Right atrium auricular region (tissue), 2 donors: ENCODE data around the gene APC. TPM values are rescaled to one million over a fixed set of nuclear protein-coding genes. Genes with fewer than 3 reads are reported as not detected.

ENCODE experiments used
- DNase-seq: peaks from one replicate; pipeline ENCODE4 v3.0.0-alpha.2; 2019; ENCODE audit warnings: low spot score
- H3K27ac ChIP-seq, 2 donors: fragments of 200-600 bp; sonication (generic); 1 replicate in 1 of 2; 2 replicates in 1 of 2; pipeline ENCODE4 v1.5.1; 2016 to 2019
- H3K27me3 ChIP-seq, 2 donors: fragments of 200-600 bp; sonication (generic); one replicate each; pipeline versions ENCODE4 v1.5.1 to v1.6.0; 2017 to 2019
- H3K36me3 ChIP-seq: fragments of 200-600 bp; sonication (generic); one replicate; pipeline ENCODE4 v1.5.1; 2016
- H3K4me1 ChIP-seq, 2 donors: fragments of 200-600 bp; sonication (generic); one replicate each; pipeline versions ENCODE4 v1.5.1 to v1.6.0; 2017 to 2019
- H3K4me3 ChIP-seq, 2 donors: fragments of 200-600 bp; sonication (generic); 1 replicate in 1 of 2; 2 replicates in 1 of 2; pipeline ENCODE4 v1.5.1; 2017 to 2019; ENCODE audit warnings: mild to moderate bottlenecking in 1 of 2, moderate library complexity in 1 of 2
- H3K9me3 ChIP-seq, 2 donors: fragments of 200-600 bp; sonication (generic); one replicate each; pipeline ENCODE4 v1.5.1; 2019
- CTCF ChIP-seq, 2 donors: fragments of 200-600 bp; sonication (generic); IDR thresholded peaks; one replicate each; pipeline ENCODE4 v1.5.1; 2019; ENCODE audit warnings: antibody characterized with exemption in 2 of 2
- total RNA-seq, 2 donors: library from RNA; depleted of rRNA; stranded (reverse); fragments of >200 nt; gene quantifications; one replicate each; pipeline ENCODE4 v1.1.0, GENCODE V29; 2016

Gene APC
- total RNA-seq, 2 donors from 2014 or later = 38.3 to 50.9 TPM

- no peaks in the 10 kb centered on the region for H3K4me1 ChIP-seq
- no peak for DNase-seq
- H3K4me3 ChIP-seq = no peak overlapping the region
- no peaks in the 10 kb centered on the region for H3K27me3 ChIP-seq
- H3K9me3 ChIP-seq = no peaks in the 10 kb centered on the region
- H3K36me3 ChIP-seq = peaks cover 47% of the 10 kb centered on the region
- no peak overlapping the region for H3K27ac ChIP-seq
- no peak for TF ChIP-seq CTCF (IDR thresholded peaks at IDR 0.05)
Observed at GRCh38 chr5:112772124-112772523, 34.4 kb downstream of the APC start.

GRCh38 chr5:112776301-112776856, 38.7 kb downstream of the APC start:
- Histone ChIP-seq H3K27me3 (no peaks in the 10 kb centered on the region), H3K4me1 (no peaks in the 10 kb centered on the region), H3K36me3 (peaks cover 16% of the 10 kb centered on the region), H3K27ac (no peak overlapping the region), H3K9me3 (no peaks in the 10 kb centered on the region), H3K4me3 (no peak overlapping the region)
- DNase-seq = no peak
- TF ChIP-seq CTCF (IDR thresholded peaks at IDR 0.05) = no peak

- no peak for DNase-seq
- TF ChIP-seq CTCF (IDR thresholded peaks at IDR 0.05) = no peak
- peaks cover 18% of the 10 kb centered on the region for H3K36me3 ChIP-seq
- H3K27ac ChIP-seq = no peak overlapping the region
- no peaks in the 10 kb centered on the region for H3K4me1 ChIP-seq
- no peak overlapping the region for H3K4me3 ChIP-seq
- no peaks in the 10 kb centered on the region for H3K27me3 ChIP-seq
- no peaks in the 10 kb centered on the region for H3K9me3 ChIP-seq
Observed at GRCh38 chr5:112779531-112779930, 41.8 kb downstream of the APC start.

- no peak for DNase-seq
- Histone ChIP-seq H3K4me3 (no peak overlapping the region), H3K27me3 (no peaks in the 10 kb centered on the region), H3K27ac (no peak overlapping the region), H3K4me1 (no peaks in the 10 kb centered on the region), H3K9me3 (no peaks in the 10 kb centered on the region), H3K36me3 (peaks cover 9% of the 10 kb centered on the region)
- no peak for TF ChIP-seq CTCF (IDR thresholded peaks at IDR 0.05)
Observed at GRCh38 chr5:112784726-112785125, 47.0 kb downstream of the APC start.

- no peaks in the 10 kb centered on the region for H3K27me3 ChIP-seq
- no peak overlapping the region for H3K4me3 ChIP-seq
- H3K4me1 ChIP-seq = no peaks in the 10 kb centered on the region
- DNase-seq = no peak
- no peaks in the 10 kb centered on the region for H3K9me3 ChIP-seq
- TF ChIP-seq CTCF (IDR thresholded peaks at IDR 0.05) = no peak
- H3K27ac ChIP-seq = no peak overlapping the region
- H3K36me3 ChIP-seq = peaks cover 9% of the 10 kb centered on the region
Observed at GRCh38 chr5:112787261-112787660, 49.6 kb downstream of the APC start.

- Histone ChIP-seq H3K27me3 (no peaks in the 10 kb centered on the region), H3K4me1 (no peaks in the 10 kb centered on the region), H3K9me3 (no peaks in the 10 kb centered on the region), H3K36me3 (peaks cover 8% of the 10 kb centered on the region), H3K4me3 (no peak overlapping the region), H3K27ac (no peak overlapping the region)
- no peak for DNase-seq
- TF ChIP-seq CTCF (IDR thresholded peaks at IDR 0.05) = no peak
Observed at GRCh38 chr5:112787896-112788295, 50.2 kb downstream of the APC start.
